ENCODE measurements around the gene KIF17.

Gene KIF17

DNA sequence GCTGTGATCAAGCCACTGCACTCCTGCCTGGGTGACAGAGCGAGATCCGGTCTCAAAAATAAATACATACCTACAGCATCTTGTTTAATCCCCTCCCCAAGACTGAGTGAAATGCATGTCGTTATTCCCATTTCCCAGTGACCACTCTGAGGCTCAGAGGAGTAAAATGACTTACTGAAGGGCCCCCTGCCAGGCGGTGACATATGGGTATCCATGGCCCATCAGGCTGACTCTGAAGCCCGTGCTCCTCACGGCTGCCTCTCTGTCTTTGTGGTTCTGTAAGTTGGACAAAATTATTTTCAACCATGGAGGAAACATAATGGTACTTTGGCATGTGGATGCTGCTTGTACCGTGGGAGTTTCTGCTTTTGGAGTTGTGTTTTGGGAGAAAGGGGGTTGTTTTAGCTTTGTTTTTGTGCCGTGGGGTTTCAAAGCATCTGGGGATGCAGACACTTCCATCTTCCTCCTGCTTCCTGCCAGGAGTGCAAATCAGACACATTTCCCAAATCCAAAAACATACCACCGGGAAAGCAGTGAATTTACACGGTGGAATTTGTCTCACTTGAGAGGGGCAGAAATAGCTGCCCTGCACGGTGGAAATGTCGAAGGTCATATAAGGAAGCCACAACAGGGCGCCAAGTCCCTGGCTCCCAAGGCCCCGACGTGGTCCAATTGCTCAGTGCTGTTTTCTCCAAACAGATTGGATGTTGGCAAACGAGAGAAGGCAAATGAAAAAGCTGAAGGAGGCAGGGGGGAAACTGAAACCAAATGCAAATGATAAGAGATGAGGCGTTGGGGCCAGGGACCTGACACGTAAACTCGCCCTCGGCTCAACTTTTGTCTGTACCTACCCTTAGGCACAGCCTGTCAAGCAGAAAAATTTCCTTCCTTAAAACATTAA lies 101.6 kb downstream of the KIF17 start:
- no peak for DNase-seq (ENCODE audit: insufficient read length, low spot score)
- FAIRE-seq, result no peak
- TF ChIP-seq, protein P1, sequence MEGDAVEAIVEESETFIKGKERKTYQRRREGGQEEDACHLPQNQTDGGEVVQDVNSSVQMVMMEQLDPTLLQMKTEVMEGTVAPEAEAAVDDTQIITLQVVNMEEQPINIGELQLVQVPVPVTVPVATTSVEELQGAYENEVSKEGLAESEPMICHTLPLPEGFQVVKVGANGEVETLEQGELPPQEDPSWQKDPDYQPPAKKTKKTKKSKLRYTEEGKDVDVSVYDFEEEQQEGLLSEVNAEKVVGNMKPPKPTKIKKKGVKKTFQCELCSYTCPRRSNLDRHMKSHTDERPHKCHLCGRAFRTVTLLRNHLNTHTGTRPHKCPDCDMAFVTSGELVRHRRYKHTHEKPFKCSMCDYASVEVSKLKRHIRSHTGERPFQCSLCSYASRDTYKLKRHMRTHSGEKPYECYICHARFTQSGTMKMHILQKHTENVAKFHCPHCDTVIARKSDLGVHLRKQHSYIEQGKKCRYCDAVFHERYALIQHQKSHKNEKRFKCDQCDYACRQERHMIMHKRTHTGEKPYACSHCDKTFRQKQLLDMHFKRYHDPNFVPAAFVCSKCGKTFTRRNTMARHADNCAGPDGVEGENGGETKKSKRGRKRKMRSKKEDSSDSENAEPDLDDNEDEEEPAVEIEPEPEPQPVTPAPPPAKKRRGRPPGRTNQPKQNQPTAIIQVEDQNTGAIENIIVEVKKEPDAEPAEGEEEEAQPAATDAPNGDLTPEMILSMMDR (IDR thresholded peaks at IDR 0.05; ENCODE audit: insufficient read depth, missing control alignments), result no peak

DNA sequence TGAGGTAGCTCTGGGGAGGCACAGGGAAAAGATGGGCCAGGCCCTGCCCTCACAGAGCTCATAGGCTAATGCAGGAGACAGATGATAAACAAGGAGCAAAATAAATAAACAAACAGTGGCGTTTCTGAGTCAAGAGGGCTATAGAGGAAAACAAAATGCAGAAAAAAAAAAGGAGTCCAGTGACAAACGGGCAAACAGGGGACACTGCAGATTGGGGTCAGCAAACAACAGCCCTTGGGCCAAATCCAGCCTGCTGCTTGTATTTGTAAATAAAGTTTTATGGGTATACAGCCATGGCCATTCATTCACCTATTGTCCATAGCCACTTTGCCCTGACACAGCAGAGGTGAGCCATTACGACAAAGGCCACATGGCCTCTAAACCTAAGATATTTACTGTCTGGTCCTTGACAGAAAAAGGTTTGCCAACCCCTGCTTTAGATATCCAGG lies 103.7 kb downstream of the KIF17 start:
- DNase-seq (ENCODE audit: insufficient read length, low spot score) (no peak), FAIRE-seq (no peak)
- TF ChIP-seq, protein P1 (IDR thresholded peaks at IDR 0.05; ENCODE audit: insufficient read depth, missing control alignments), result no peak
